ENCODE measurements around the gene GPC6.

Gene GPC6

DNA sequence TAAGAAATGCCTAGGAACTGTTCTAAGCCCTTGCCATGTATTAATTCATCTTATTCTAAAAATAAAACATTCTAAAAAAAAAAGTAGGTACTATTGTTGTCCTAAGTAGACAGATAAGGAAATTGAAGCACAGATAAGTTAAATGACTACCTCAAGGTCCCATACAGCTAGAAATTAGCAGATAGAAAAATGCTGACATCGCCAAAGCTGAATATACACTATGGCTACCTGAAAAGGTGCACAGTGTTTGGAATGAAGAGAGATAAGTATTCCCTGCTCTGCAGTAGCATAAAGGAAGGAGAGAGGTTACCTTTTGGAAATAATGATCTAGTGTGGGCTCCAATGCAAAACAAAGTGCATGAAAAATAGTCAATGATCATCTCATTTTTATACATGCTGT is 1187.5 kb downstream of the GPC6 start:
- no peak for DNase-seq (ENCODE audit: low read depth)

DNA sequence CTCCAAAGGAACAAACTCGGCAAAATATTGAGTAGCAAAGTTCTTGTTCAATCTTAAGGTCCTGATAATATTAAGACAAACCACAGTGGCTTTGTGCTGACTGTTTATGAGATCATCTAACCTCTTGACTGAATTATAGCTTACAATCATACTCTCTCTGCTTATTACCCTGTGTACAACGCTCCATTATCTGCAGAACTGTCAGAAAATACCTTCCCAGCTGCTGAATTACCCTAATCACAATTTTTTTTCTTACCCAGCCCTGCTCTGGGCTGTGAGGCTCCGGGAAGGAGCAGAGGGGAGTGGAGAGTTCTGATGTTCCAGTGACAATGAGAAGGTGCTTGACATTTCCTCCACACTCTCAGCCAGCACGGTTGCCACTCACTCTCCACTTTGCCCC is 1188.1 kb downstream of the GPC6 start:
- DNase-seq (ENCODE audit: low read depth): no peak

DNA sequence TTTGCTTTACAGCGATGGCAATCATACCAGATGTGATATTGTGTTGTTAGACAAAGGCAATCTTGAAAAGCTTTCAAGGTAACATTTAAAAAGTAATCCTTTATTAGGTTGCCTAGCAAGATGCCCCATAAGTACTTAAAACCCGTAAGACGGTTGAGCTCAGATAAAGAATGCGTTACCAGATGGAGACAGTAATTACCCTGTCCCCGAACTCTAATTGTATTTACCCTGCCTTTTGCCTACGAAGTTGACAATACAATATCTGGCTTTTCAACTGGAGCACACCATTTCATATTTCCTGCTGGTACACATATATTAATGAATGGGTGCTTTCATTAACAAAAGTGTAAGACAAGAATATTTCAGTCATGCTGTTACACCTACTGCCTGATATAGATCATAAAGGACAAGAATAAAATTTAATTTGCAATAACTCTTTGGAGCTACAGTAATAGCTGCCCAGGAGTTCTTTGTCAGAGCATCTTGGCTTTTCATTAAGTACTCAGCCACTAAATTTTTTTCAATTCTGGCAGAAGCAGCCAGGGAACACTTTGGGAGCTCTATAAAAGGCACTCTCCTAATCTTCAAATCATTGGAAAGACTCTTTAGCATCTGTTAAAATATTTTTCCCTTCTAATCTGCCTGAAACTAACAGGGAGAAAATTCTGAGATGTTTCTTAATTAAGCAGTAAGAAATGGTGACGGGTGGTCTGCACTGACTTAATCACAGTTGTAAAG is 1189.1 kb downstream of the GPC6 start:
- no peak for DNase-seq (ENCODE audit: low read depth)

DNA sequence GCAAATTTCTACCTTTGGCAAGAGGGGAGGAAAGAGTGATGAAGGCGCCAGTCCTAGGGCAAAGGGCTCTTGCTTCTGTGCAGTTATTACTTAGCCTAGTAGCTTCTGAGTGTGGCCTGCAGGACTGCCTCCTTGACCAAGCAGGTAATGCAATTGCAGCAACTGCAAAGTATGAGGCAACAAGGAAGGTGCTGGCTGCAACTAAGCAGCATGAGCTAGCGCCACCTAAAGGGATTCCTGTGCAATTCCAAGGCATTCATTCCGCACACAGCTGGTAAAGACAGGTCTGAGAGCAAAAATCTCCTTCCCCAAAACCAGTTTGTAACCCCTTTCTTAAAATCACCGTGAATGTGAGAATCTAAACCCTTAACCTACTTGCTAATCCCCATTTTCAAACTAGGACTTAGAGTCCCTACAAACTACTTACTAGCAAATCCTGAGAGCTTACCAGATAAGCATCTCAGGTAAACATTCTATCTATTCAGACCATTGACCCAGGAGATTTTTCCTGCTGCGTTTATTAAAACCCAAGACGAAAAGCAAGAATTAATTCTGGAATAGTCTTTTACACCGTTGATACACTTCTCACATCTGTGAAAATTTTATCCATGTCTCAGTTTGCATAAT is 1190.0 kb downstream of the GPC6 start:
- DNase-seq (ENCODE audit: low read depth): no peak

DNA sequence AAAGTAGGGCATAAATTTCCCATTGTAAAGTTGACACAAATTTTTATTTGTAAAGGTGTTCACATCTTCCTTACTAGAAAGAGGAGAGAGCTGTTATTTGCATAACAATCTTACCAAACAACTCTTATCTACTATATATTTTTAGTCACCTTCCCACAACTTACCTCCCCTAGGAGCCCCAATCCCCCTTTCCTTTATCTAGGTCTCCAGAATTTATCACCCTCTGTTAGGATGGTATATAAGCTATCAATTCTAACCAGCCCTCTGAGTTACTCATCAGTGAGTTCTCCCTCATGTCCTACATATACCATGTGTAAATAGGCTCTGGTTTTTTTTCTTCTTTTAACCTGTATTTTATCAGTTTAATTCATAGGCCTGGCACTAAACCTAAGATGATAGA is 1190.7 kb downstream of the GPC6 start:
- DNase-seq (ENCODE audit: low read depth): no peak

DNA sequence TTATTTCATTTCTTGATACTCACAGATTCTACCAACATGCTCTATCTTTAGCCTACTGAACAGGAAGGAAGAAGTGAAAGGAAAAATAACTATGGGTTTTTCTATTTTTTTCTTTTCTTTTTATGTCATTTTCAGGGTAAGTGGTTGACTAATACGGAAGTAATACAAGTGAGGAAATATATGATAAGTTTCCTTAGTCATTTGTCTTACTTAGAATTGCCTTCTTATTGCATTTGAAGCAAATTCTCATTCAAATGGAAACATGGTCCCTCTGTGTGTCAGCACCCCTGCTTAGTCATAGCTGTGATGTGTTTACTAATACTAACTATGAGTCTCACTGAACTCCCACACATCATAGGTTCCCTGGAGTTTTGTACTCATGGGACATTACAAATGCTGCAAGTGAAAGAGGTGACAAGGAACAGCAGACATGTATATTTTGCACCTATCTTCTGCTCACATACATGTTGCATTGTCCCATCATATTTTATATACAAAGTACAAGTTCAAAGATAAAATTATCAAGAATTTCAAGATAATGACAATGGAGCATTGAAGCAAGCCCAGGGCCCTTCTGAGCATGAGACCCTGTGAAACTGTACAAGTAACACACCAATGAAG is 1192.8 kb downstream of the GPC6 start:
- no peak for DNase-seq (ENCODE audit: low read depth)

DNA sequence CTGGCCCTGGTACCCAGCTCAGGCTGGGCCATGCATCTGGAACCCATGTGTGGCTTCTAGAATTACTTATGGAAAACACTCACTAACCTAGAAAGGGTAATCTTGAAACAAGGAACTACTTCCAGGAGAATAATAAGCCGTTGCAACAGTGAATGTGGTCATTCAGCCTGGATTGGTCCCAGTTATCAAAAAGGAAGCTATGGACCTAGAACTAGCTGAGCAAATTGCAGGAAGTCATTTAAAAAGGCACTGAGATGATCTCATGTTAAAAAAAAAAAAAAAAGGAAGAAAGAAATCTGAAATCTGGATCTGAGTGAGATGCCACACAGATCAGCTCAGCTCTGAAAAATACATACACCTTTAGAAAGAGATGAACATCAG is 1193.3 kb downstream of the GPC6 start:
- DNase-seq (ENCODE audit: low read depth): no peak

DNA sequence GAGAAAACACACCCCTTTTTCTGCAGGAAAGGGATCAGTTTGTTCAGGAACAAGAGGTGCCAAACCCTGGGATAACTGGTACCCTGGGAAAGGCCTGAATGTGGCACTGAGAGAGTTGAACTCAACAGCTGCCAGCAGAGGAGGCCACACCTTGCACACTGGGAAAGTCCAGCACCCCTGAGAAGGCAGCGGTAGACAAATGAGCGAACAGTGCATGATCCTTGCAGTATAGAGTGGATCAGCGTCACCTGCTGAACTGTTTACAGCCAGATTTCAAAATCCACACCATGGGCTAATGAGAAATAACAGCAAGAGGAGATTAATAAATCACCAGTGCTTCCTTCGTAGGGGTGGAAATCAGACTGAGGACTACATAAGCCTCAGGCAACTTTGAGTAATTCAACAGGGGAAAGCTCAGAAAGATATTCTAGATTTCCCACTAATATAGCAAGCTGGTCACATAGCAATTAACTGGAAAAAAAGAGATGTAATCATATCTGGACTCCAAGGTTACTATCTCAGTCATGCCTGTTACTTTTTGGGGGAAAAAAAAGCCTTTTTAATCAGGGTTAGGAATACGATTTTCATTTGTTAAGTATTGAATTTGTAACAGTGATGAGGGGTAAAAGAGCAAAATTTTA is 1200.8 kb downstream of the GPC6 start:
- DNase-seq (ENCODE audit: low read depth): no peak

DNA sequence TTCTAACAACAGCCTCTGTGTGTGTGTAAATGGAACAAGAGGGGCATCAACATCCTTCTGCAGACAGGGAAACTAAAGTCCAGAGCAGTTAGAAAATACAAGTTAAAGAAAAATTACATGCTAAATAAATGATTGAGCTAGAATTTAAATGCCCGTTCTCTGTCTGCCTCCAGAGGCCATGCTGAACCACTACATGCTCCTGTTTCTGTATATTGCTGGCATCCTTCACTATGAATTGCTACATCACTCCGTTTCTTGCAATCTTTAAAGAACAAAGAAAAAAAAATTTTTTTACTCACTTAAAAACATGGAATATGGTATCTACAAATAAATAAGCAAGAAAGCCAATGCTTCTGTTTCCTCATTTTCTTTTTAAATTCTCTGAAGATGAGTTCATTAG is 1205.0 kb downstream of the GPC6 start:
- DNase-seq (ENCODE audit: low read depth): no peak

DNA sequence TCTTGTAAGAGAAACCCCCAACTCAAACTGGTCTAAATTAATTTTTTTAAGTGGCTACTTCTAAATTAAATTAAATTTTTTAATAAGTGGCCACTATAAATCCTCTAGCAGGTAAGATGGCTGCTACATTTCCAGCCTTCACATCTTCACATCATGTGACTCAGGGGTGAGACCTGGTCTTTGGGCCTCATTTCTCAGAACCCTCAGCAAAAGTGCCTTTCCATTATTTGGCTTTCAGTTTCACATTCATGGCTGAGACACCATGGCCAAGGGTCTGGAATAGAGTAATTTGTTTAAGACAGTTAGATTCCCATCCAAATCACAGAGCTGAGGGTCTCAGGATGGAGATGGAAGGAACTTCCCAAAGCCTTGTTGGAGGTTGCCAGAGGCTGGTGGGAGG is 1205.4 kb downstream of the GPC6 start:
- no peak for DNase-seq (ENCODE audit: low read depth)

DNA sequence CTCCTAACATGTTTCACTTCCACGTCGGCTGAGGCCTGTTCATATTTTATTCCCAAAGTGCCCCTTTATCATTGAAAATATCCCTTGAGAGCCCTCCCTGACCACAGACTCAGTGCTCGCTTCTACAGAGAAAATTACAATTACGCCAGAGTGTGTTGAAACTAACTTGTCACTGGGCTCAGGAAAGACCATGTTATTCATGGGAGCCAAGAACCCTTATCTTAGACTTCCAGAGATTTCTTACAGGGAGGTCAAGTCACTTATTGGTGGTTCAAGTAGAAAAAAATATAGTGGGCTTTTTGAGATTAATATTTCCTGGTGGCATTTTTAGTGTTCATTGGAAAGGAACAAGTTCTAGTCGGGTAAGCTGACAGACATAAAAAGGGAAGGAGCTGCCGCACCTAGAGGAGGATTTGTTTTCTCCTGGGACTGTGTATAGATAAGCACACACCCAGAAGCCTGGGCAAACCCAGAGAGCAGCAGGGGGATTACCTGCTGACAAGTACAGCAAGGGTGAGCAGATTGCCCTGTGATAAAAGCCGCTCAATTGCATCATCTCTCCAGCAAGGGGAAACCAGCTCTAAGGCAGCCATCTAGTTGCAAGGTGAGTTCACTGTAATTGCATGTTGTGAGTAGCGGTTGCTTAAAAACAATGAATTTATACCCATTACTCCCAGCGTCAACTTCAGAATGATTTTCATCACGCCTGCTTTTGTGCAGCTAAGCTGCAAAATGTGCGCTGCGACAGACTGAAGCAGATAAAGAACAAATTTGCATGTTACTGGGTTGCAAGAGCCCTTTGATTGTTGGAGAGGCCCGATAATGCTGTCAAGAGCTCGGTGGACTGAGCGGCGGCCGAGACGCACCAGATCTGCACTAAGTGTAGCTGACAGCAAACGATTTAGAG is 1206.7 kb downstream of the GPC6 start:
- no peak for DNase-seq (ENCODE audit: low read depth)

DNA sequence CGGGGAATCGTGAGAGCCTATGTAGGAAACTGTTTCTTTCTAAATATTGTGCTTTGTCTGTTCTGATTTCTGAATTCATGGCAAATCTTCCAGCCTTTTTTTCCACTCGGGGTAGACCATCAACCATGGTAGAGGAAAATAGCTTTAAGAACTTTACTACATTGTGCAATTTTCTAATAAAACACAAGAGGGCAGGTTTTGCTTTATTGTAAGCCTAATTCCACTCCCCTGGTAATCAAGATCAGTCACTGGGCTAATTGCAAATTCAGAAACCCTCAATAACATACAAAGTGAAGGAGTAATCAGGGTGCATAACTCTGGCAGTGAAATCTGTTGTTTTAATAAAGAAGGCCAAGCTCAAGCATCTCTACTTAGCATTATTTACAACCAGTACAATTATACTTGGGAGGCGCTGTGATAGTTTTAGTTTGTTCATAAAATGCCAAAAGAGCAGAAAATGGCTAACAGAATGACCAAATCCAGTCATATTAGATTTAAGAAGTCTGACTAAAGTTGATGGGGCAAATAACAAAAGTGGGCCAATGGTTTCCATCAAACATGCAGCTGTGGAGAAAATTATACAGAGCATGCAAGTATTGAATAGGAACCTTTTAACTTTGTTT is 1209.1 kb downstream of the GPC6 start:
- DNase-seq (ENCODE audit: low read depth): no peak

DNA sequence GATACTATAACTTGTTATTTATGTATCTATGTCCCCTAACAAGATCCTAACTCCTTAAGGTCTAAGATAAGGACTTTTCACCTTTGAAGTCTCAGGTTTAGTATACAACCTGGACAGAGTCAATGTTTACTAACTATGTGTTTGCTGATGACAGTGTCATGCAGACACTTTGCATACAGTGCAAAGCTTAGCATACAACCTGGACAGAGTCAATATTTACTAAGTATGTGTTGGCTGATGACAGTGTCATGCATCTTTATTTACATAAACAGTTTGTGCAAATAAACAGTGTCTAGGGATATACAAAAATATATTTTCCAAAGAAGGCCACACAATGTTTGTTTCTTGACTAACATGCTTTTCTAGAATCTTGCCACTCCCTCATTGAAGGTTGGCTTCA is 1218.2 kb downstream of the GPC6 start:
- no peak for DNase-seq (ENCODE audit: low read depth)

DNA sequence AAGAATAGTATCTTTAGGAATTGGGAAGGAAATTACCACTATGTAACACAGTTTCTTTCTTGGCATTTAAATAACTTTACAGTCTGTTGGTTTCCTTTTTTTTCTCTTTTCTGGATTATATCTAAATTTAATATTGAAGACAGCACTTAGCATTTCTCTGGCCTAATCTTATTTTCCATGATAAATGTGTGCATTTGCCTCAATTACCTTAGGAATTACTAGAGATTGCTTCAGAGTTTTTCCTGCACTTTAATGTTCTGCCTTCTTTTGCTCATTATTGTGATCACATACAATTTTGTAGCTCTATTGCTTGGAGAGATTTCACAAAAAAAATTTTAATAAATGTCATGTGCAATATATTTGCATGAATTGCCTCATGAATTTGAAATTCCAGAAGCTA is 1227.7 kb downstream of the GPC6 start:
- DNase-seq (ENCODE audit: low read depth): no peak

DNA sequence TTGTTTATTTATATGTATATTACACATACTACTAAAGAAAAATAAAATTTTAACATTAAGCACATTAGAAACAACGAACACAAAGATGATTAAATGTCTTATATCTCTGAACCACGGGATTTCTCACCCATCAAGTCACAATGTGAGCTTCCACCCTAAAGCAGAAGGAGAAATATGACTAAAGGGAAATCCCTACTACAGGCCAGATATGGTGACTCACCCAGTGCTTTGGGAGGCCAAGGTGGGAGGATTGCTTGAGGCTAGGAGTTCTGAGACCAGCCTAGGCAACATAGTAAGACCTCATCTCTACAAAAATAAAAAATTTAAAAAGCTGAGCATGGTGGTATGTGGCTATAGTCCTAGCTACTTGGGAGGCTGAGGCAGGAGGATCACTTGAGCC is 1228.3 kb downstream of the GPC6 start:
- no peak for DNase-seq (ENCODE audit: low read depth)

DNA sequence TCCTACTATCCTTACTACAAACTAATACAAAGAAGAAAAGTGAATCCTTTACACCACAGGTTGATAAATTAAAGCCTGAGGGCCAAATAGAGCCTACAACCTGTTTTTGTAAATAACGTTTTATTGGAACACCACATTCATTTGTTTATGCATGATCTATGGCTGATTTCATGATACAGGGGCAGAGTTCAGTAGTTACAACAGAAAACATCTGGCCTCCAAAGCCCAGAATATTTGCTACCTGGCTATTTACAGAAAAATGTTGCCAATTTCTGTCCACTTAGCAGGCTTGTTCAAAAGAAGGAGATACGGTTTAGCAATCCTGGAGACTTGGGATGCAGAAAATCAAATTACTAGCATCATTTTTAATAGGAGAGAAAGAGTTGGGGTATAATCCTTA is 1228.8 kb downstream of the GPC6 start:
- no peak for DNase-seq (ENCODE audit: low read depth)

All from stimulated activated CD8-positive, alpha-beta memory T cell treated with anti-CD3 and anti-CD28 coated beads, Interleukin-12 subunit alpha, Interleukin-12 subunit beta, amount 100 ng/mL, for 1 hour (primary cell).